Measurements from ENCODE around the gene MFSD6.

The MFSD6 gene

DNA sequence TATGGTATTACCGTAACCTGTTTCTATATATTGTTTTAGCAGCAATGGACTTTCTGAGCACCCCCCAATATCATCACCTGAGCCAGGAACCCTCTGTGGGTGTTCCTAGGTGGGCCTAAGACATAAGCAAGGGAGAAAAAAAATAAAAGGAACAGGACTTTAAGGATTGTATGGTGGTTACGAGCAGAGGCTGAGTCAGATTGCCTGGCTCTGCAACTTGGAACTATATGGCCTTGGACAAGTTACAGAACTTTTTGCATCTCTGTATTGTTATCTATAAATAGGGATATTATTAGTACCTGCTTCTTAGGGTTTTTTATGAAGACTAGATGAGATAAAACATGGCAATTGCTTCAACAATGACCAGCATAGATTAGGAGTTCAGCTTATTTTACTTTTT, 34.9 kb downstream of the MFSD6 start:
- DNase-seq: no peak

DNA sequence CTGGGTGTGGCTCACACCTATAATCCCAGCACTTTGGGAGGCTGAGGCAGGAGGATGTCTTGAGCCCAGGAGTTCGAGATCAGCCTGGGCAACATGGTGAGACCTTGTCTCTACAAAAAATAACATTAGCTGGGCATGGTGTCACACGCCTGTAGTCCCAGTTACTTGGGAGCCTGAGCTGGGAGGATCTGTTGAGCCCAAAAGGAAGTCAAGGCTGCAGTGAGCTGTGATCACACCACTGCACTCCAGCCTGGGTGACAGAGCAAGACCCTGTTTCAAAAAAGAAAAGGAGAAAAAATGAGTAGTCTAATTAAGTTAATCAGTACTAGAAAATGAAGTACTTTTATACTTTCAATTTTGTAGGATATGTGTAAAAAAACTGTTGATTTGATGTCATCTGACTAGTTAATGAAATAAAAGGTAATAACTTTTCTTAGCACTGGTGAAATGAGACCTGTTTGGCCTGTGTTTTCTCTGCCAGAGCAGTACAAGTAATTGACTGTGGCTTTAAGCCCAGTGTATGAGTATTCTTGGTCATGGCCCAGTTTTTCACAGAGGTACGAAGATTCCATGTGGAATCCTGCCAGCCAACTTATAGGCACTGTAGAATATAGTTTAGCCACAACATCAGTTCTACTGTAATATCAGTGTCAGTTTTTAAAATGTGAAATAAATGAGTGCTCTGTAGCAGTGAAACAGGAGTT, 35.8 kb downstream of the MFSD6 start:
- no peak for DNase-seq

DNA sequence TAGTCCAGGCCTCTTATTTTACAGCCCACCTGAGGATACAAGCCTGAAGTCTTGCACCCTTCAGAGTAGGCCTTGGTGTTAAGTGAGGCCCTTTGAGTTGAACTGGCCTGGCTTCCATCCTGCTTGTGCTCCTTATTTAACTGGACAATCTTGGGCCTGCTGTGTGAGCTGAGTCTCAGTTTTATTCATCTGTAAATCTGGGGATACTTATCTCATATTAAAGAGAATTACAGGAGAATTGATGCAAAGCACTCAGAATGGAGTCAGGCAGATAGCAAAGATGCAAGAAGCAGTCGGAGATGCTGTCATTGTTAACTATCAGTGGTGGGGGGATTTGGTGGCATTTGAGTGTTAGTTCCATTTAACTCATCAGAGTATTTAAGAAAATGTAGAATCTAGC, 36.8 kb downstream of the MFSD6 start:
- no peak for DNase-seq

DNA sequence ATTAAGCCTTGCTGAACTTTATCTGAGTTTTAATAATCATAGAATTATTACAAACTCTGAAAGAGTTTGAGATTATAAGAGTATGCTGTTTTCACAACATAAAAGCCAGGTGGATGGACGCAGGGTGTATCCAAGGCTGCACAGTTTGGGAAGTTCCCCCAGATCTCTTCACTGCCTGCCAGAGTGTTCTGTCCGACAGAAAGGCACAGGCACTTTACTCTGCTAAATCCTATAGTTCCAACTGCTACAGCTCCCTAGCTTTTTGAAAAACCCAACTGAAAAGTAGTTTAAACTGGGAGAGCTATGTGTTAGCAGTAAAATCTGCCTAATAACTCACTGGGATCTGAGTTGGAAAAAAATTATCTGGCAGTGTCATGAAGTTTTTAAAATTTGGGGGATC, 38.0 kb downstream of the MFSD6 start:
- no peak for DNase-seq

DNA sequence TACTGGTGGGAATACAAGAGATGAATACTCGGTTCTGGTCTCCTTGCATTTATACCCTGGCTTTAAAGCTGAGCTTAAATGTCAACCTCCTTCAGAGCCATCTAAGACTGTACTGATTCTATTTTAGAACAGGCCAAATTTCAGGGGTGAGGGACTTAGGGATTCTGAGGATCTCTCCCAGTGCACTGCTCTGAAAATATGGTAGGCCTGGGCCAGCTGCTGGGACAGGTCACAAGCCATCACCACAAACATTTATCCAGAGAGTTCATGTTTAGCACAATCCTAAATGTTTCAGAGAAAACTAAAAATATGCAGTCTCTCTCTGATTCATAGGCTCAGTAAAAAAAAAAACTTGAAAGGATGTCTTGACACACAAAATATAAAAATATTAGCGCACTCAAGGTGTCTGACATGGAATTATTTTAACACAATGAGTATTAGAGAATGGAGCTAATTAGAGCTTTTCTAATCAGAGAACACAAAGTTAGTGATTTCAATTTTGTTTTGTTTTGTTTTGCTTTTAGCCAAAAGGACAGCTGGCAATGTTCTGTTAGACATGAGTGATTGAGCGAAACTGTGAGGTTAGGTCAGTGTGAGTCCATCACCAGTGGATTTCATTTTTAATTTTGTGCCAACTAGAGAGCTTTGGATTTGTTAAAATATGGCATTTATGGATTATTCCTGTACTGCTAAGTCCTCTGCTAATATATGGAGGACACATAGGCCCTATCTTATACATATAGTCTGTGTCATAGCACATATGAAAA, 38.8 kb downstream of the MFSD6 start:
- no peak for DNase-seq

DNA sequence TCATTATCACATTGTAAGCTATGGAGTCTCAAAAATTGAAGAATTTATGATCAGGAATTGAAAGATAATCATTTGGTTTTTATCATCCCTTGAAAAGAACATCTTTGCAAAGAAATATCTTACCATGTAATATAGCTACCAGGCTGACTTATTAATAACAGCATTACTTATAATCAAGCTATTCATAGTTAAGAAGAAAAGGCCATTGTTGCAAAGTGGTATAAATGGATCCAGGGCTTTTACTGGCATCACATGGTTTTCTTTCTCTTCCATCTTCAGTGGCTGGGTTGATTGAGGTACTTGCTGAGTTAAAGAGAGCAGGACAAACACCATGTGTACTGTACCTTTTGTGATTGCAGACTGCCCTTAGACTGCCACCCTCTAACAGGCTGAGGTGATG, 39.6 kb downstream of the MFSD6 start:
- no peak for DNase-seq

DNA sequence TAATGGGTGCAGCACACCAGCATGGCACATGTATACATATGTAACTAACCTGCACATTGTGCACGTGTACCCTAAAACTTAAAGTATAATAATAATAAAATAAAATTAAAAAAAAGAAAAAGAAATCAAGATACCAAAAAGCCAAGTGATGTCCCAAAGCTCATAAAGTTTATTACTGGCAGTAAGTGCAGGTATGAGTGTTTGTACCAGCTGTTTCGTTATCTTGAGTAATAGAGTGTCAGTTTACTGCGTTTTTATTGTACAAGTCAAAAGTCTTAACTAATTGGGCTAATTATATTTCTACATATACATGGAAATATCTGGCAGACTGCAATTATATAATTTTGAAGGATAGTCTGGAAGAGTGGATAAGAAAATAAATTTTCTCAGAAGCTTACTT, 41.8 kb downstream of the MFSD6 start:
- DNase-seq: no peak

DNA sequence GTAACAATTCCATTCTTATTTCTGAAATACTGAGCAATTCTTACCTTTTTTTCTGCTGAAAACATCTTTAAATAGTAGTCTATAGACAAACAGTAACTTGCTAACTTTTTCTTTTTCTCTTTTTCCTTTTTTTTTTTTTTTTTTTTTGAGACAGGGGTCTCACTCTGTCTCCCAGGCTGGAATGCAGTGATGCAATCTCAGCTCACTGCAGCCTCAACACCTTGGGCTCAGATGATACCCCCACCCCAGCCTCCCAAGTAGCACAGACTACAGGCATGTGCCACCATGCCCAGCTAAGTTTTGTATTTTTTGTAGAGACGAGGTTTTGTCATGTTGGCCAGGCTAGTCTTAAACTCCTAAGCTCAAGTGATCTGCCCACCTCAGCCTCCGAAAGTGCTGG, 42.2 kb downstream of the MFSD6 start:
- no peak for DNase-seq

DNA sequence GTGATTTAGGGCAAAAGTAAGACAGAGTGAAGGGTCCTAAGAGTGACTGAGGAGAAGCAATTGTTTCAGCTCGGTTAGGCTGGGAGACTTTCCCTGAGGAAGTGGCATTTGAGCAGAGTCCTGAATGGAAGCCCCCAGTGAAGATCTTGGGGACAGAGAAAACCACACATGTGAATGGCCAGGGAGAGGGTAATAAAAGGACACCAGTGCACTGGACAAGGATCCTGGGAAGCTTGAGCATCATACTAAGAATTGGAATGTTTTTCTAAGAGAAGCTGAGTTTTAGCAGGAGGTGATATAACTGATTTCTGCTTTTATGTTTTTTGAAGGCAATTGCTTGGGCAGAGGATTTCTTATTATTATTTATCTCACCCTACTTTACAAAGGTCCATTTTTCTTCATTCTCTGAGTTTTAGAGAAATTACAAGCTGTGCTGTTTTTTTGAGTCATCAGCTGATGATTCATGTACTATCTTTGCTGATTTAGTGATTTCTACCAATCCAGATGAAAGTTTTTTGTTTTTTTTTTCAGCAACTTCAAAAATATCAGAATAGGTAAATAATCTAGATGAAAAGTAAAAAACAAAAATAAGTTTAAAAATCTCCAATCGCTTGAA, 43.5 kb downstream of the MFSD6 start:
- DNase-seq: no peak

DNA sequence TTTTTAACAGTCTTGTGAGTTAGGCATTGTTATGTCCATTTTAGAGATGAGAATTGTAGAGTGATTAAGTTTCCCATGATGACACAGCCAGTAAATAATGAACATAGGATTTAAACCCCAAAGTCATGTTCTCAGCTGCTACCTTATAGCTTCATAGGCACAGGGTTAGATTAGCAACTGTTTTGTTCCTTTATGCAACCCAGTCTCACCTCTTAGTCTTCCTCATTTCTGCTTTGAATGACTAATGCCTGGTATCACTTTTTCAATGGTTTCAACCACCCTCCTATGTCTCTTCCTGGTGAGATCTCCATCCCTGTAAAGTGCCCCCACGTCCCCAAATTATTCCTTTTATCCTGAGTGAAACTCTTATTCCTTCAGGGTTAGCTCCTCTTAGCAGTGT, 44.3 kb downstream of the MFSD6 start:
- DNase-seq: no peak

DNA sequence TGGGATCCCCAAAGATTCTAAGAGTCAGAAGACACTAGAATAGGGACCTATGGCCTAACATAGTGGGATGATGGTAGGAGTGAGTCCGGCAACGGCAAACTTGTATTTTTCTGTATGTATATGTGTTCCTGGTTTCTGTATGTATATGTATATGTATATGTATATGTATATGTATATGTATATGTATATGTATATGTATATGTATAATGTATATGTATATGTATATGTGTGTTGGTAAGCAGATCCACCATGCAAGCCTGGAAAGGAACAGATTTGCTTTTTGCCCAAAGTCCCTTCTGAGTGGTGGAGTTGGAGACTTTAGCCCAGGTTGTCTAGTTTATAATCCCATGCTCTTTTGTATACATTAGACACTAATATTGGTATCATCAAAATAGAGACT, 46.6 kb downstream of the MFSD6 start:
- no peak for DNase-seq

DNA sequence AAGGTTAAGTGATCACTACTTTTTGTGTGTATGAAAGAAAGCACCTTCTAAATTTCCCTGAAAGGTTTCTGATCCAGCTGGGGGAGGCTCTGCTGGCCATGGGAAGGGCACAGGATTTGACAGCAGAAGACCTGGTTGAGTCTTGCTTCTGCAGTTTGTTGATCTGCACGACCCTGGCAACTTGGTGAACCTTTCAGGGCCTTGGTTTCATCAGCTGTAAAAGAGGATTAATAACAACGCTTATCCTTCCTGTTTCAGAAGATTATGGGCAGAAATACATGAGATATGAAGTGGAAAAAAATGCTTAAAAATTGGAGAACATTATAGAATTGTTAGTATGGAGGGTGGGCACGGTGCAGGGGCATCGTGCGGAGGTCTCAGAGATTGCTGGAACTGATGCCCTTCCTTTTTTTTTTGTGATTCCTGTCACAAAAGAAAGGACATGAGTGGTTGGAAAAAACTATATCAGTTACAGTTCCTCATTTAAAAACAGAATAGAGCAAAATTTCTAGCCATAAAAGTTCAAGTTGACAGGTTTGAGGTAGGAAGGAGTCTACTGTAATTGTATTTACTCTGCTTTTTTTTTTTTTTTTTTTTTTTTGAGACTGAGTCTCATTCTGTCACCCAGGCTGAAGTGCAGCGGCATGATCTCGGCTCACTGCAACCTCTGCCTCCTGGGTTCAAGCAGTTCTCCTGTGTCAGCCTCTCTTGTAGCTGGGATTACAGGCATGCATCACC, 47.4 kb downstream of the MFSD6 start:
- no peak for DNase-seq

DNA sequence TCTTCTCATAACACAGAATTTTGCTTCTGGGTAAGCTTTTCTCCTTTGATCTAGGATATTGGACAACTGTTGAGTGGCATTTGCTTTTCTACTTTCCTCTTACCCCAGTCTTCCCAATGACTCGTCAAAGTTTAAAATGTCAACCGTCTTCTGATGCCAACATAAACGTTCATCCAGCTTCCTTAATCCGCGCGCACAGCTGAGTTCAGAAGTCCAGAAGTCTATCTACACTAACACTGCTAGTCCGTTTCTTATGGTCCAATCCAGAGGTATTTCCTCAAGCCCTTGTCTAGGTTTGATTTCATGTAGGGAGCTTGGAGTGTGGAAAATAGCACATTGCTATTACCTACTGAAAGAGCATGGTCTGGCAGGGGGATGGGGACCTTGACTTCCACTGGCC, 48.7 kb downstream of the MFSD6 start:
- no peak for DNase-seq

DNA sequence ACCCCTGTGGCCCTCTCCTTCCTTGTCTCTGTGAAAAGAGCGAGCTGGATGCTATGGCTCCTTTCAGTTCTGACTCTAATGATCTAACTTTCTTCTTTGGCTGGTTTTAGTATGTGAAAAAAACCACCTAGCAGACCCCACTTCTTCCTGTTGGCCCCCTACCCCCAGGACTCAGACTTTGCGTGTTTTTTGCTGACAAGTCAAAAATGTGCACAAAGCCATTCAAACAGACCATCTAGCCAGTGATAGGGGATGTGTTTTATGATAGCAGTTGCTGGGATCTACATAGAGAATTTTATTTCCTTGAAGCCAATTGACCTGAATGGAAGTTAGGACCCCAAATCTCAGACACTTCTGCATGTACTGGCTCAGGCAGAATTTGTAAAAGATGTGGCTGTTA, 49.1 kb downstream of the MFSD6 start:
- no peak for DNase-seq

DNA sequence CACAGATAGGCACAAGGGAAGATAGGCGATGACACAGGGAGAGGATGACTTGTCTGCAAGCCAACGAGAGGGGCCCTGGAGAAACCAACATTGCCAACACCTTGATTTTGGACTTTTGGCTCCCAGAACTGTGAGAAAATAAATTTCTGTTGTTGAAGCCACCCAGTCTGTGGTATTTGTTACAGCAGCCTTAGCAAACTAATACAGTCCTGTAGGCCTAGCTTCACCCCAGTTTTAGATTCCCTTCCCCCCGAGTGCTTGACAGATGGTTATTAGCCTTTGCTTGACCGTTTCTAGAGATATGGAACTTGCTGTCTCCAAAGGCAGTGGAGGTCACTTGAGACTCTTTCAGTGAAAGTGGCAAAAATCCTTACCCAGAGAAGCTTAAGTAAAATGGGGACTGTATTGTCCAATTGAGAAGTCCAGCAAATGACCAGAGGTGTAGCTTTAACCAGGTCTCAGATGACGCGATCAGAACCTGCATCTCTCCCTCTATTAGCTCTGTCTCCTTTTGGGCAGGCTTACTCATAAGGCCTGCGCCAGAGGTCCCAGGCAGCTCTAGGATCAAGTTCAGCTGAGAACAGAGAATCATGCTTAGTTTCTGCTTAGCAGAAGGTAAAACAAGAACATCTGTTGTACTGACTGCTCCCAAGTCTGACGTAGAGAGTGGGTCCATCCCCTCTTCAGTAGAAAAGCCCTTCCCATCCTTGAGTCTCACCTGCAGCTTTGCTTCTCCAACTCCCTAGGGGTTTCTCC, 50.4 kb downstream of the MFSD6 start:
- DNase-seq: no peak

DNA sequence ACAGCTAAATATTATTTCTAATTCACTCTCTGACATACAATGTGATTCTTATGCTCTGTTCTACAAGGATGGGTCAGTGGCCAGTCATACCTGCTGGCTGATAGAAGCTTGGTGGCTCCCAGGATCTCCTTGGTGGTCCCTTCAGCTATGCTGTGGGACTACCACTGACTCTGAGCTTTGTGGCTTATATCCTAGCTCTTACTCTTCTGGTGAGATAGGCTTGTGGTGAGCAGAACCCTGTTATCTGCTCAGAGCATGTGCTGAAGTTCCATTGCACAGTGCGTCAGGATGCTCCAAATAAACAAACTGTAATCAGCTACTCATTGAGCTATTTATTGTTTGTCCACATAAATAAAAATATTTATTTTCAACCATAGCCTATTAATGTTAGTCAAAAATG, 51.7 kb downstream of the MFSD6 start:
- DNase-seq: no peak

DNA sequence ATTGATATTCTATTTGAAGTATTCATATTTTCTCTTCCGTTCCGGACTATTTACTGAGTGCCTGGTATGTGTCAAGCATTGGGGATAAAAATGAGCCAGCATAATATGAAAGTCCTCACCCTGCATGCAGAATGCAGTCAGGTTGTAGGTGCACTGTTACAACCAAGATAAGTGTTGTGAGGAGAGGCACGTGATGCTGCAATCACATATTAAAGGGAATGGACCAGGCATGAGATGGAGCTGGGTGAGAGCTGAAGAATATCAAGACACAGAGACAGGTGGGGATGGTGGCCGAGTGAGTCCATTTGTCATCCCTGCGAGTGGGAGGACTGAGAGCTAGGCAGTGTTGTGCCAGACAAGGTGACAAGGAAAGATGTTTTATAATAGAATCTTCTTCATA, 52.3 kb downstream of the MFSD6 start:
- DNase-seq: no peak

DNA sequence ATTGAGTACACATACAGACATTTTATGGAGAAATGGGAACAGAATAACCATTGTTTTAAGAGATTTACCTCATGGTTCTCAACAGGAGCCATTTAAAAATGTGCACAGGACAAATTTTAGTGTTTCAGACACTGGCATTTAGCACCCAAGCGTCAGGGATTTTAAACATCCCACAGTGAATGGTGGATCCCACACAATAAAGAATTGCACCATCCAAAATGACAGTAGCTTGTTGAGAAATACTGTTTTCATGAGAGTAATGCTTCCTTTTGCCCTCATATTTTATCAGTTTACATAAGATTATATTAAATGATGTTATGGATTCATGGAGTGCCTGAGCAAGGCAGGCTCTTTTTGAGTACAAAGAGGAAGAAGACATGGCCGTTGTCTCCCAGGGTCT, 54.0 kb downstream of the MFSD6 start:
- no peak for DNase-seq

DNA sequence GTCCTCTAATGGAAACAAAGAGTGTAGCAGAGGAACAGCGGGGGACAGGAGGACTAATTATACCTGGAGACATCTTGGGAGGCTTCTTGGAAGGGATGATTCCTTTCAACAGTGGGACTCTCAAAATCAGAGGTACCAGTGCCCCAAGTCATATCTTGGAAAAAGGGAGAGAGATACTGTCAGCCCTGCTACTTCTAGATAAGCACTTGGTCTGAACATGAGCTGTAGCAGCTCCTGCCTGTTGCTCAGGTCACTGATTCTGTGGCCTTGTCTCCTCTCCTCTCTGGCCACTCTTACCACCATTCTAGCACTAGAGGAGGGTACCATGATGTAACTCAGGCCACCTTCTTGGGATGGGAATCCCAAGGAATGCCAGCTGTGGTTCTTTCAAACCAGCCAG, 54.5 kb downstream of the MFSD6 start:
- no peak for DNase-seq

DNA sequence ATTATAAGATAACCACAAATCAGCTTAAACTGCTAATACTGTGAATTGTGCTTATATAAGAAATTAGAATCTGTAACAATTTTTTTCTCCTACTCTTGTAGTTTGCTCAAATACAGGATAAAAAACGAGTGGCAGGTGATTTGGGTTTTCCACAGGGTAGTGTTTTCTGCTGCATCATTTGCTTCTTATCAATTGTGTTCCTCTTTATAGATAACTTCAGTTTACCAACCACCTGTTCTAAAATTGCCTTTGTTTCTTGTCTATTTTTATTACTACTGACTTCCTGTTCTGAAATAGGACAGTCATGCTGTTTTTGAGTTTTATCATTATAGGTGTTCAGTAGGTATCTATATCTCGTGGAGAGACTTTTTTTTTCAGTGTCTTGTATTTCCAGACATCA, 56.9 kb downstream of the MFSD6 start:
- DNase-seq: no peak

DNA sequence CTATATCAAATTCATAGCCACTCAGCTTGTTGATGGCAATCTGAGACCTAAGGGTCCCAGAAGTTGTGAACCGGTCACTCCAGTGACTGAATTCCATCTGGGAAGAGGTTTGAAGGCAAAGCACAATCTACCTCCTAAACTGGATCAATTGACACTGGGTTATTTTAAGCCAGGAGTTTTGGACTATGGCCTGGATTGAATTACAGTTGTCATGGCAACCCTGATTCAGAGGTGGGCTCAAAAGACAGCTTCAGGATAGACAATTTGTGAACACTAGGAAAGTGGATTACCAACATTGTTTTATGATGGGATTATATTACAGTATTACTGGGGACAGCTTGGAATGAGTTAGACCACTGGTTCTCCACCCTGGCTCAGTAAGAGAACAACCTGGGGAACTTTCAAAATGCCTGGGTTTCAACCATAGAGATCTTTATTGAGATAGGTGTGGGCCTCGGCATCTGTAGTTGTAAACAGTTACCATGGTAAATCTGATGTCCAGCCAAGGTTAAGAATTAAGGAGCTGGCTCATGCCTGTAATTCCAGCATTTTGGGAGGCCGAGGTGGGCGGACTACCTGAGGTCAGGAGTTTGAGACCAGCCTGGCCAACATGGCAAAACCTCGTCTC, 58.8 kb downstream of the MFSD6 start:
- no peak for DNase-seq

DNA sequence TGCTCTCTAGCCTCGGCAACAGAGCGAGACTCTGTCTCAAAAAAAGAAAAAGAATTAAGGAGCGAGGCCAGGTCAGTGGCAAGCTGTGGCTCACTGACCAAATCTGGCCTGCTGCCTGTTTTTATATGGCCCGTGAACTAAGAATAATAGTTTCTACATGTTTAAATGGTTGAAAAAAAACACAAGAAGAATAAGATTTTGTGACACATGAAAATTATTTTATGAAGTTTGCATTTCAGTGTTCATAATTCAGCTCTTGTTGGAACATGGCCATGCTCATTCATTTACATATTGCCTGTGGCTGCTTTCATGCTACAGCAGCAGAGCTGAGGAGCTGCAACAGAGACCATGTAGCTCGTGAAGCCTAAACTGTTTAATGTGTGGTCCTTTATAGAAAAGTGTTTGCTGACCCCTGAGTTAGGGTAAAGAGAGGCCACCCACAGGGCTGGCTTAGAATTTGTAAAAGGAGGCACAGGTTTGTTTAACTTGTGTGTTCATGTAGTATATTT, 59.5 kb downstream of the MFSD6 start:
- no peak for DNase-seq
